ENCODE results near the gene NT5C1A. TPM values are rescaled to one million over a fixed set of nuclear protein-coding genes. Genes with fewer than 3 reads are reported as not detected.

Gene NT5C1A
- total RNA-seq, 2 donors from 2014 or later = 2.3 to 3.1 TPM

DNA sequence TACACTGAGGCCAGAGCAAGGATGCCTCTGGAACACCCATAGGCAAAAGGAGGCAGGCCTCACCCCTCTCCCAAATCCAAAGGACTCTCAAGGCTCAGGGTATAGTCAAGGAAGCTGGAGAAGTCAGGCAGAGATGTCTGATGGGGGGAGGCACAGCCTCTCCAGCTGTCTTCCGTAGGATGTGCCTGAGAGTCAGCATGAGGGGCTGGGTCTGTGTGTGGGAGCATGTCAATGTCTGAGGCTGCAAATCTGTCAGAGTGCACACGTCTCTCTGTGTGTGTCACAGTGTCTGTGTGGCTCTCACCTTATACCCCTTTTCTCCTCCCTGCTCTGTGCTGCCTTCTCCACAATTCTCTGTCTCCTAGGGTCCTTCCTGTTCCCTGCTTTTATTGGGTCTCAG, 15.3 kb upstream of the NT5C1A start:
- DNase-seq = no peak
- H3K4me3 ChIP-seq = no peak overlapping the region
- no peak overlapping the region for H3K27ac ChIP-seq
- intact Hi-C loops (cut with DNase I) = no loop called here
- no peaks in the 10 kb centered on the region for H3K36me3 ChIP-seq (replicated peaks in 1 of 2; ENCODE audit: insufficient read depth in 1 of 2, low read depth in 2 of 2)
- H3K4me1 ChIP-seq = peaks cover 22% of the 10 kb centered on the region
- peaks cover 0 to 4% of the 10 kb centered on the region in 2 donors for H3K27me3 ChIP-seq
- H3K9me3 ChIP-seq = no peaks in the 10 kb centered on the region
- no peak for ATAC-seq
- TF ChIP-seq POLR2A (IDR thresholded peaks at IDR 0.05) = no peak
- TF ChIP-seq, protein P1, sequence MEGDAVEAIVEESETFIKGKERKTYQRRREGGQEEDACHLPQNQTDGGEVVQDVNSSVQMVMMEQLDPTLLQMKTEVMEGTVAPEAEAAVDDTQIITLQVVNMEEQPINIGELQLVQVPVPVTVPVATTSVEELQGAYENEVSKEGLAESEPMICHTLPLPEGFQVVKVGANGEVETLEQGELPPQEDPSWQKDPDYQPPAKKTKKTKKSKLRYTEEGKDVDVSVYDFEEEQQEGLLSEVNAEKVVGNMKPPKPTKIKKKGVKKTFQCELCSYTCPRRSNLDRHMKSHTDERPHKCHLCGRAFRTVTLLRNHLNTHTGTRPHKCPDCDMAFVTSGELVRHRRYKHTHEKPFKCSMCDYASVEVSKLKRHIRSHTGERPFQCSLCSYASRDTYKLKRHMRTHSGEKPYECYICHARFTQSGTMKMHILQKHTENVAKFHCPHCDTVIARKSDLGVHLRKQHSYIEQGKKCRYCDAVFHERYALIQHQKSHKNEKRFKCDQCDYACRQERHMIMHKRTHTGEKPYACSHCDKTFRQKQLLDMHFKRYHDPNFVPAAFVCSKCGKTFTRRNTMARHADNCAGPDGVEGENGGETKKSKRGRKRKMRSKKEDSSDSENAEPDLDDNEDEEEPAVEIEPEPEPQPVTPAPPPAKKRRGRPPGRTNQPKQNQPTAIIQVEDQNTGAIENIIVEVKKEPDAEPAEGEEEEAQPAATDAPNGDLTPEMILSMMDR (IDR thresholded peaks at IDR 0.05) = no peak
- WGBS, 2 donors = 61 to 70% methylated on average over 2 of the region's 2 CpGs

DNA sequence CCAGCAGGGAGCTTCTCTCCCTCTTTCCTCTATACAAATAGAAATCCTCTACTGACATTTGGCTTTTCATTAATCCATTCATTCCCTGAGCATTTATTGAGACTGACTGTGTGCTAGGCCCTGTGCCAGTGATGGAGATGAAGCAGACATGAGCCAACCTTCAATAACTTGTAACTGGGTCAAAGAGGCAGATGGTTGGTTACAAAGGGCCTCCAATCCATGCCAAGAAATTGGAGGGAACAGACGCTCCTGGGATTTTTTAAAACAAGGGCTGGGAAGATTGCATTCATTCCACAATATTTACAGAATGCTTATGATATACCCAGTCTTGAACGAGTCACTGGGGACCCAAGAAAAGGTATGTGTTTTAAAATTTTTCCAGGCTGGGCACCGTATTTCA, 13.2 kb upstream of the NT5C1A start:
- DNase-seq (no peak), ATAC-seq (no peak)
- TF ChIP-seq, protein P1 (IDR thresholded peaks at IDR 0.05) = no peak
- TF ChIP-seq POLR2A (IDR thresholded peaks at IDR 0.05) = no peak
- Histone ChIP-seq H3K4me1 (peaks cover under 1% of the 10 kb centered on the region), H3K4me3 (no peak overlapping the region), H3K27me3 (peaks cover 0 to 4% of the 10 kb centered on the region in 2 donors), H3K27ac (no peak overlapping the region), H3K36me3 (replicated peaks in 1 of 2; ENCODE audit: insufficient read depth in 1 of 2, low read depth in 2 of 2) (no peaks in the 10 kb centered on the region), H3K9me3 (no peaks in the 10 kb centered on the region)
- intact Hi-C loops (cut with DNase I) = no loop called here
- 77 to 81% methylated on average over 3 of the region's 3 CpGs for WGBS, 2 donors

DNA sequence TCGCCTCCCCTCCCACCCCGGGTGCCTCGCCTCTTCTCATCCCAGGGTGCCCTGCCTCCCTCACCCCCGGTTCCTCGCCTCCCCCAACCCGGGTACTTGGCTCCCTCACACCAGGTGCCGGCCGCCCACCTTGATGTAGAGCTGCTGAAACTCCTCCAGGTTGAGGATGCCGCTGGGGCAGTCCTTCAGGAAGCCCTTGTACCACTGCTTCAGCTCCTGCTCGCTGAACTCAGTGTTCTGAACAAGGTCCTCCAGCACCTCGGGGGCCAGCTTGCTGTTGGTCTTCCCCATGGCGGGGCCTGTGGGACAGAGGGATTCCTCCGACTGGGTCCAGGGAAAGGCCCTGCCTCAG, 12.4 kb upstream of the NT5C1A start:
- intact Hi-C loops (cut with DNase I) = no loop called here
- no peak for ATAC-seq
- DNase-seq = no peak
- no peak overlapping the region for H3K4me3 ChIP-seq
- H3K4me1 ChIP-seq = no peaks in the 10 kb centered on the region
- TF ChIP-seq POLR2A (IDR thresholded peaks at IDR 0.05) = no peak
- TF ChIP-seq, protein P1 (IDR thresholded peaks at IDR 0.05) = no peak
- H3K27me3 ChIP-seq = peaks cover 0 to 4% of the 10 kb centered on the region in 2 donors
- H3K27ac ChIP-seq = no peak overlapping the region
- H3K9me3 ChIP-seq = no peaks in the 10 kb centered on the region
- WGBS, 2 donors = 63% methylated on average over 12 of the region's 13 CpGs; no CpG with 5 or more reads in 1 of the 2 donors
- H3K36me3 ChIP-seq (replicated peaks in 1 of 2; ENCODE audit: insufficient read depth in 1 of 2, low read depth in 2 of 2) = no peaks in the 10 kb centered on the region

DNA sequence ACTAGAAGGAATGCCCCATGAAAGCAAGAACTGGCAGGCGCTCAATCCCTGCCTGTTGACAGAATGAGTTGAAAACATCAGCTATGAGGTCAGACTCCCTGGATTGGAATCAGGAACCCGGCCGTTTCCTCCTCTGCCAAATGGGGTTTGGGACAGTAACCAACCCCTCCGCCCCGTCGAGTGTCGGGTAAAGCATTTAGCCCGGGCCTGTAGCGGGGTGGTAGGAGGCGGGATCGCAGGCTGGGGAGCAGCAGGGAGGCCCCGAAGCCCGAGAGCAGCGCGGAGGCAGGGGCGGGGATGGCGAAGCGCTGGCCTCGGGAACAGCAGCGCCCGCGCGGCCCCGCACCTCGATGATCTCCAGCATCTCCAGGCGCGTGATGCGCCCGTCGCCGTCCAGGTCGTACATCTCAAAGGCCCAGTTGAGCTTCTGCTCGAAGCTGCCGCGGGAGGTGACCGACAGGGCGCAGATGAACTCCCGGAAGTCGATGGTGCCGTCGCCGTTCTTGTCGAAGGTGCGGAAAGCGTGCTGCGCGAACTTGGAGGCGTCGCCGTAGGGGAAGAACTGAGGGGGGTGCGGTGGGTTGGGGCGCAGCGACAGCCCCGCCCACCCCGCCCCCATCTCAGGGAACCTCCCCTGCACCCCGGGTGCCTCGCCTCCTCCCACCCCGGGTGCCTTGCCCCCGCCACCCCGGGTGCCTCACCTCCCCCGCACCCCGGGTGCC, 11.8 kb upstream of the NT5C1A start:
- ATAC-seq (no peak), DNase-seq (no peak)
- no peak overlapping the region for H3K27ac ChIP-seq
- intact Hi-C loops (cut with DNase I) = no loop called here
- H3K9me3 ChIP-seq = no peaks in the 10 kb centered on the region
- TF ChIP-seq, protein P1 (IDR thresholded peaks at IDR 0.05) = no peak
- no peak for TF ChIP-seq POLR2A (IDR thresholded peaks at IDR 0.05)
- WGBS, 2 donors = 43 to 53% methylated on average over 37 of the region's 62 CpGs
- no peaks in the 10 kb centered on the region for H3K36me3 ChIP-seq (replicated peaks in 1 of 2; ENCODE audit: insufficient read depth in 1 of 2, low read depth in 2 of 2)
- H3K4me3 ChIP-seq = no peak overlapping the region
- H3K4me1 ChIP-seq = no peaks in the 10 kb centered on the region
- peaks cover 0 to 4% of the 10 kb centered on the region in 2 donors for H3K27me3 ChIP-seq

DNA sequence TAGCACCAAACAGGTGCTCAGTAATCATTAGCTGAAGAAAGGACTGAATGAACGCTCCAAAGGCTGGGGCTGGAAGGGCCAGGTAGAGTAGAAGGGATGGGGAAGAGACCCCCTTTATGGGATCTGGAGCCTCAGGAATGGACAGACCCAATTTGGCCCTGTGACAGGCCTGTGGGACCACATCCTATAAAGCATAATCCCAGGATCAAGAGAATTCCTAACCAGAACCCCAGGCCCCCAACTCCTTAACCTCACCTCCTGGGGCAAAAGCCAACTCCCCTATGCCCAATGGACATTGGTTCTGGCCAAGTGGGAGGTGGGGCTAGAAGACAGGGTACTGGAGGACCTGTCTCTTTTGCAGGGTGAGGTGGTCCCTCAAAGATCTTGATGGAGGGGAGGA, 10.1 kb upstream of the NT5C1A start:
- ATAC-seq = no peak
- Histone ChIP-seq H3K27ac (no peak overlapping the region), H3K9me3 (no peaks in the 10 kb centered on the region), H3K4me3 (no peak overlapping the region), H3K4me1 (no peaks in the 10 kb centered on the region), H3K36me3 (replicated peaks in 1 of 2; ENCODE audit: insufficient read depth in 1 of 2, low read depth in 2 of 2) (no peaks in the 10 kb centered on the region), H3K27me3 (peaks cover 0 to 4% of the 10 kb centered on the region in 2 donors)
- TF ChIP-seq, protein P1 (IDR thresholded peaks at IDR 0.05) = no peak
- no peak for TF ChIP-seq POLR2A (IDR thresholded peaks at IDR 0.05)
- intact Hi-C loops (cut with DNase I) = no loop called here
- no peak for DNase-seq
- 75 to 88% methylated on average over 1 of the region's 1 CpG for WGBS, 2 donors
